Measurements from ENCODE around the gene SNAPC5. TPM values are rescaled to one million over a fixed set of nuclear protein-coding genes. Genes with fewer than 3 reads are reported as not detected.

The SNAPC5 gene
- total RNA-seq, 1 experiment from 2014 or later = 20.2 TPM

GRCh38 chr15:66484539-66485112 lies 12.9 kb downstream of the SNAPC5 start:
- H3K4me1 ChIP-seq (ENCODE audit: low read length) = no peaks in the 10 kb centered on the region
- H4K20me1 ChIP-seq (ENCODE audit: insufficient read depth, low read depth, low read length) = no peaks in the 10 kb centered on the region
- H3K36me3 ChIP-seq (ENCODE audit: insufficient read depth, low read length) = peaks cover 12% of the 10 kb centered on the region; the same call in 1 of the 2 replicates
- H3K27ac ChIP-seq (ENCODE audit: low read length) = no peak overlapping the region
- H3K4me3 ChIP-seq (ENCODE audit: low read length) = no peak overlapping the region
- no peaks in the 10 kb centered on the region for H3K9me2 ChIP-seq (replicated peaks; ENCODE audit: insufficient read depth, low read length)
- no peaks in the 10 kb centered on the region for H3K9me3 ChIP-seq (ENCODE audit: low read length)
- DNase-seq = no peak
- no peak overlapping the region for H3K4me2 ChIP-seq (ENCODE audit: low read depth, low read length, poor library complexity, severe bottlenecking)
- peaks cover 12% of the 10 kb centered on the region; the same call in 1 of the 2 replicates for H3K79me2 ChIP-seq (ENCODE audit: low read length)
- no peaks in the 10 kb centered on the region for H3K27me3 ChIP-seq (ENCODE audit: low read length)
- H3K9ac ChIP-seq (ENCODE audit: low read length) = no peak overlapping the region
- H2AFZ ChIP-seq (ENCODE audit: low read length) = no peak overlapping the region

GRCh38 chr15:66483131-66483566 lies 14.4 kb downstream of the SNAPC5 start:
- no peak overlapping the region for H2AFZ ChIP-seq (ENCODE audit: low read length)
- no peak overlapping the region for H3K27ac ChIP-seq (ENCODE audit: low read length)
- H3K36me3 ChIP-seq (ENCODE audit: insufficient read depth, low read length) = peaks cover 8% of the 10 kb centered on the region; the same call in 1 of the 2 replicates
- H4K20me1 ChIP-seq (ENCODE audit: insufficient read depth, low read depth, low read length) = no peaks in the 10 kb centered on the region
- H3K9me3 ChIP-seq (ENCODE audit: low read length) = no peaks in the 10 kb centered on the region
- H3K4me2 ChIP-seq (ENCODE audit: low read depth, low read length, poor library complexity, severe bottlenecking) = no peak overlapping the region
- no peaks in the 10 kb centered on the region for H3K4me1 ChIP-seq (ENCODE audit: low read length)
- no peaks in the 10 kb centered on the region for H3K27me3 ChIP-seq (ENCODE audit: low read length)
- no peaks in the 10 kb centered on the region for H3K9me2 ChIP-seq (replicated peaks; ENCODE audit: insufficient read depth, low read length)
- H3K4me3 ChIP-seq (ENCODE audit: low read length) = no peak overlapping the region
- DNase-seq = no peak
- peaks cover 15% of the 10 kb centered on the region; the same call in 1 of the 2 replicates for H3K79me2 ChIP-seq (ENCODE audit: low read length)
- H3K9ac ChIP-seq (ENCODE audit: low read length) = no peak overlapping the region

DNA sequence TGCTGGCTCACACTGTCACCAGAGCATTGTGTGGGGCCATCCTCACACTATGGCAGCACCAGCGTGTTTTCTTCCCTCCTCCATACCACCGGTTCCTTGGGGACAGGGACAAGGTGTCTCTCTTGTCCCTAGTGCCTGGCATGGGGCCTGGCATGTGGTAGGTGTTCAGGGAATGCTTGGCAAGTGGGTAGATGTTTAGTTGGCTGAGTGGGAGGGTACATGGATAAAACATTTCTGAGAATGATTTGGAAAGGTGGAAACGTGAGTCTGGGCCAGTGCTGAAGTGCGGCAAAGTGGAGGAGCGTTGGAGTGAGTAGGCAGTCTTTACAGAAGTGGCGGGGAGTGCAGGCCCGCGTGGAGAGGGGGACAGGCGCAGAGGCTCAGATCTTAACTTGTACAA lies 15.0 kb downstream of the SNAPC5 start:
- DNase-seq = no peak
- Histone ChIP-seq H4K20me1 (ENCODE audit: insufficient read depth, low read depth, low read length) (no peaks in the 10 kb centered on the region), H3K36me3 (ENCODE audit: insufficient read depth, low read length) (peaks cover 3% of the 10 kb centered on the region; the same call in 1 of the 2 replicates), H3K27me3 (ENCODE audit: low read length) (no peaks in the 10 kb centered on the region), H2AFZ (ENCODE audit: low read length) (no peak overlapping the region), H3K9me2 (replicated peaks; ENCODE audit: insufficient read depth, low read length) (no peaks in the 10 kb centered on the region), H3K4me1 (ENCODE audit: low read length) (no peaks in the 10 kb centered on the region), H3K79me2 (ENCODE audit: low read length) (peaks cover 19% of the 10 kb centered on the region), H3K4me3 (ENCODE audit: low read length) (no peak overlapping the region), H3K4me2 (ENCODE audit: low read depth, low read length, poor library complexity, severe bottlenecking) (no peak overlapping the region), H3K27ac (ENCODE audit: low read length) (no peak overlapping the region), H3K9me3 (ENCODE audit: low read length) (no peaks in the 10 kb centered on the region), H3K9ac (ENCODE audit: low read length) (no peak overlapping the region)

- no peak for DNase-seq
- H3K27ac ChIP-seq (ENCODE audit: low read length) = no peak overlapping the region
- H3K9me2 ChIP-seq (replicated peaks; ENCODE audit: insufficient read depth, low read length) = no peaks in the 10 kb centered on the region
- H3K9me3 ChIP-seq (ENCODE audit: low read length) = no peaks in the 10 kb centered on the region
- no peaks in the 10 kb centered on the region for H4K20me1 ChIP-seq (ENCODE audit: insufficient read depth, low read depth, low read length)
- no peaks in the 10 kb centered on the region; the same call in 1 of the 2 replicates for H3K36me3 ChIP-seq (ENCODE audit: insufficient read depth, low read length)
- no peak overlapping the region for H2AFZ ChIP-seq (ENCODE audit: low read length)
- no peaks in the 10 kb centered on the region for H3K4me1 ChIP-seq (ENCODE audit: low read length)
- H3K4me3 ChIP-seq (ENCODE audit: low read length) = no peak overlapping the region
- H3K27me3 ChIP-seq (ENCODE audit: low read length) = no peaks in the 10 kb centered on the region
- peaks cover 29% of the 10 kb centered on the region for H3K79me2 ChIP-seq (ENCODE audit: low read length)
- H3K4me2 ChIP-seq (ENCODE audit: low read depth, low read length, poor library complexity, severe bottlenecking) = no peak overlapping the region
- no peak overlapping the region for H3K9ac ChIP-seq (ENCODE audit: low read length)
These were observed 16.3 kb downstream of the SNAPC5 start for GRCh38 chr15:66481107-66481856.

DNA sequence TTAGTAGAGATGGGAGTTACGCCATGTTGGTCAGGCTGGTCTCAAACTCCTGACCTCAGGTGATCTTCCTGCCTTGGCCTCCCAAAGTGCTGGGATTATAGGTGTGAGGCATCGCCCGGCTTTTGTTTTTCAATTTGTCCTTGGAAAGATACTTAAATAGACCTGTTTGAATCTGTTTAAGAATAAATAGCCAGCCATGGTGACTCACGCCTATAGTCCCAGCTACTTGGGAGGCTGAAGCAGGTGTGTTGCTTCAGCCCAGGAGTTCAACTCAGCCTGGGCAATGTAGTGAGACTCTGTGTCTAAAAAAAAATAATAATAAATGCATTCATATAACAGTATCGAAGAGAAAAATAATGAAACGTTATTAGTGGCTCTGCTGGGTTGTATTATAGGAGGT lies 17.3 kb downstream of the SNAPC5 start:
- H3K79me2 ChIP-seq (ENCODE audit: low read length) = peaks cover 39% of the 10 kb centered on the region
- H3K4me2 ChIP-seq (ENCODE audit: low read depth, low read length, poor library complexity, severe bottlenecking) = no peak overlapping the region
- no peak overlapping the region for H3K27ac ChIP-seq (ENCODE audit: low read length)
- H2AFZ ChIP-seq (ENCODE audit: low read length) = no peak overlapping the region
- no peak for DNase-seq
- no peaks in the 10 kb centered on the region for H3K4me1 ChIP-seq (ENCODE audit: low read length)
- no peak overlapping the region for H3K9ac ChIP-seq (ENCODE audit: low read length)
- H3K36me3 ChIP-seq (ENCODE audit: insufficient read depth, low read length) = no peaks in the 10 kb centered on the region
- H3K4me3 ChIP-seq (ENCODE audit: low read length) = no peak overlapping the region
- no peaks in the 10 kb centered on the region for H3K9me3 ChIP-seq (ENCODE audit: low read length)
- no peaks in the 10 kb centered on the region for H3K9me2 ChIP-seq (replicated peaks; ENCODE audit: insufficient read depth, low read length)
- no peaks in the 10 kb centered on the region for H4K20me1 ChIP-seq (ENCODE audit: insufficient read depth, low read depth, low read length)
- no peaks in the 10 kb centered on the region for H3K27me3 ChIP-seq (ENCODE audit: low read length)

DNA sequence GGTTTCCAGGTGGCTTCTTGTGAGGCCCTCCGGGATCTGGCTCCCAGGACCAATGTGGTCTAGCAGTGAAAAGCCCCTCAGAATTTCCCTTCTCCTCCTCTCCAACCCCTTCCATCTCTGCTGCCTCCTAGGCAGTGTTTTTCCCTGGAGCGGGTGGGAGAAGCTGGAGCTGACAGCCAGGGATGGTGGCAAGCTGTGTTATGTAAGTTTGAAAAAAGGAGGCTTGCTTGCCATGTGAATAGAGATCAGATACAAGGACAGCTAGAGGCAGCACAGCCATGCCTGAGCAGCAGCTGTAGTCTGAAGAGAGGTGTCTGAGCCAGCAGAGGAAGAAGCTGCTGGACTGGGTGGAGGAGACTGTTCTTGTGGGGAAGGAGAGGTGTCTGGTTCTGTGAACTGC lies 20.6 kb downstream of the SNAPC5 start:
- H4K20me1 ChIP-seq (ENCODE audit: insufficient read depth, low read depth, low read length) = no peaks in the 10 kb centered on the region
- H2AFZ ChIP-seq (ENCODE audit: low read length) = no peak overlapping the region
- H3K79me2 ChIP-seq (ENCODE audit: low read length) = peaks cover 64% of the 10 kb centered on the region
- no peaks in the 10 kb centered on the region for H3K36me3 ChIP-seq (ENCODE audit: insufficient read depth, low read length)
- H3K9me2 ChIP-seq (replicated peaks; ENCODE audit: insufficient read depth, low read length) = no peaks in the 10 kb centered on the region
- H3K9me3 ChIP-seq (ENCODE audit: low read length) = no peaks in the 10 kb centered on the region
- no peaks in the 10 kb centered on the region for H3K4me1 ChIP-seq (ENCODE audit: low read length)
- H3K9ac ChIP-seq (ENCODE audit: low read length) = no peak overlapping the region
- no peak overlapping the region for H3K4me2 ChIP-seq (ENCODE audit: low read depth, low read length, poor library complexity, severe bottlenecking)
- no peak overlapping the region for H3K27ac ChIP-seq (ENCODE audit: low read length)
- no peaks in the 10 kb centered on the region for H3K27me3 ChIP-seq (ENCODE audit: low read length)
- no peak overlapping the region for H3K4me3 ChIP-seq (ENCODE audit: low read length)
- DNase-seq = no peak

GRCh38 chr15:66476535-66476934 lies 21.0 kb downstream of the SNAPC5 start:
- no peaks in the 10 kb centered on the region for H4K20me1 ChIP-seq (ENCODE audit: insufficient read depth, low read depth, low read length)
- no peak overlapping the region for H2AFZ ChIP-seq (ENCODE audit: low read length)
- no peak overlapping the region for H3K4me2 ChIP-seq (ENCODE audit: low read depth, low read length, poor library complexity, severe bottlenecking)
- no peaks in the 10 kb centered on the region for H3K36me3 ChIP-seq (ENCODE audit: insufficient read depth, low read length)
- H3K4me3 ChIP-seq (ENCODE audit: low read length) = no peak overlapping the region
- no peak for DNase-seq
- H3K27ac ChIP-seq (ENCODE audit: low read length) = no peak overlapping the region
- H3K9ac ChIP-seq (ENCODE audit: low read length) = no peak overlapping the region
- no peaks in the 10 kb centered on the region for H3K4me1 ChIP-seq (ENCODE audit: low read length)
- no peaks in the 10 kb centered on the region for H3K9me3 ChIP-seq (ENCODE audit: low read length)
- no peaks in the 10 kb centered on the region for H3K9me2 ChIP-seq (replicated peaks; ENCODE audit: insufficient read depth, low read length)
- peaks cover 64% of the 10 kb centered on the region for H3K79me2 ChIP-seq (ENCODE audit: low read length)
- H3K27me3 ChIP-seq (ENCODE audit: low read length) = no peaks in the 10 kb centered on the region

DNA sequence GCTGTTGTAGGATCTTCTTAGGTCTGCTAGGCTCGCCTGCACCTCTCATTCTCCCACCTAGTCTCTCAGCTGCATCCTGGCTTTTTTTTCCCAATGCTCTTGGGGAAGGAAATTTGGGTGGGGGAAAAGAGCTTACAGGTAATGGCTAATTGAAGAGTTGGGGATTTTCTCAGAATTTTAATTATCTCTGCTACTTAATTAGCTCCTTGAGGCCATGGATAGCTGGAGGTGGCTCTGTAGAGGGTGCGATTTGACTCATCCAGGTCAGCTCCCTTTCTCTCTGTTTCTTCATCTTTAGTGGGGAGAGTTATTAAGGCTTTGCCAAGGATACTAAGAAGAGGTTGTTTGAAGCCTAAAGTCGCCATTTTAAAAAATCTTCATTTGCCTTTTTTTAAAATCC lies 22.6 kb downstream of the SNAPC5 start:
- Histone ChIP-seq H3K4me2 (ENCODE audit: low read depth, low read length, poor library complexity, severe bottlenecking) (no peak overlapping the region), H3K4me1 (ENCODE audit: low read length) (no peaks in the 10 kb centered on the region), H4K20me1 (ENCODE audit: insufficient read depth, low read depth, low read length) (no peaks in the 10 kb centered on the region), H2AFZ (ENCODE audit: low read length) (no peak overlapping the region), H3K36me3 (ENCODE audit: insufficient read depth, low read length) (no peaks in the 10 kb centered on the region), H3K27ac (ENCODE audit: low read length) (no peak overlapping the region), H3K4me3 (ENCODE audit: low read length) (no peak overlapping the region), H3K79me2 (ENCODE audit: low read length) (peaks cover 64% of the 10 kb centered on the region), H3K27me3 (ENCODE audit: low read length) (no peaks in the 10 kb centered on the region), H3K9ac (ENCODE audit: low read length) (no peak overlapping the region), H3K9me3 (ENCODE audit: low read length) (no peaks in the 10 kb centered on the region), H3K9me2 (replicated peaks; ENCODE audit: insufficient read depth, low read length) (no peaks in the 10 kb centered on the region)
- DNase-seq = no peak

Data from Karpas-422 (cell line).